GM18502 (cell line): ENCODE data around the gene NRTN.
"Not testable (repeated sequence)": the region's sequence is repeated elsewhere in the genome, so short reads cannot be mapped to it uniquely, and the experiment has no call there.

Experiments used
- ATAC-seq: cut with Tn5 transposase; IDR thresholded peaks from one replicate; pipeline ENCODE4 v1.9.1; 2021; ENCODE audit warnings: mild to moderate bottlenecking; ENCODE audit not compliant: unreplicated experiment, poor library complexity

The NRTN gene

GRCh38 chr19:5864013-5864720 is 59.3 kb downstream of the NRTN start:
- no peak for ATAC-seq

- no peak for ATAC-seq
Observed at GRCh38 chr19:5864725-5865486, 60.0 kb downstream of the NRTN start.

- no peak for ATAC-seq
Observed at GRCh38 chr19:5865772-5866171, 60.9 kb downstream of the NRTN start.

- ATAC-seq = no peak
Observed at GRCh38 chr19:5867201-5868136, 62.6 kb downstream of the NRTN start.

- no peak for ATAC-seq
Observed at GRCh38 chr19:5870986-5871394, 66.1 kb downstream of the NRTN start.

GRCh38 chr19:5873617-5874199 is 68.8 kb downstream of the NRTN start:
- no peak for ATAC-seq

- ATAC-seq = not testable (repeated sequence)
Observed at GRCh38 chr19:5874496-5874895, 69.6 kb downstream of the NRTN start.

- ATAC-seq = no peak
Observed at GRCh38 chr19:5877427-5877826, 72.6 kb downstream of the NRTN start.

GRCh38 chr19:5877882-5878281 is 73.0 kb downstream of the NRTN start:
- ATAC-seq = no peak
